K562 (cell line): ENCODE data around the gene TPPP. TPM values are rescaled to one million over a fixed set of nuclear protein-coding genes. Genes with fewer than 3 reads are reported as not detected.

Source experiments
- ATF7 ChIP-seq: fragments of 450-650 bp; IDR thresholded peaks from 2 replicates; pipeline ENCODE4 v1.7.1; 2014; ENCODE audit warnings: mild to moderate bottlenecking, moderate library complexity
- CREB1 ChIP-seq, 2 experiments: sonication (generic) in 1 of 2; formaldehyde crosslinking in 1 of 2; IDR thresholded peaks; 2 replicates each; pipeline versions ENCODE4 v1.6.1 to v1.8.0; 2012 to 2022; ENCODE audit warnings: inconsistent platforms in 1 of 2, mild to moderate bottlenecking in 1 of 2, missing genetic modification reagents in 1 of 2, moderate library complexity in 1 of 2
- CUX1 ChIP-seq: fragments of 200-800 bp; sonication (Bioruptor generic); IDR thresholded peaks from 2 replicates; pipeline ENCODE4 v1.6.1; 2016; ENCODE audit warnings: missing genetic modification characterization, missing compliant biosample characterization
- GMEB1 ChIP-seq: fragments of 250-450 bp; sonication (Bioruptor Pico); IDR thresholded peaks from 2 replicates; pipeline ENCODE4 v1.4.0; 2020; ENCODE audit warnings: mild to moderate bottlenecking
- KAT2B ChIP-seq: IDR thresholded peaks from one replicate; pipeline ENCODE4 v1.6.1; 2012; ENCODE audit warnings: low read depth, mild to moderate bottlenecking, control low read depth, inconsistent platforms, low read length, moderate library complexity
- MTA2 ChIP-seq: fragments of 450-650 bp; IDR thresholded peaks from 2 replicates; pipeline ENCODE4 v1.6.1; 2016; ENCODE audit warnings: low read depth
- PCBP2 ChIP-seq: fragments of 200-400 bp; formaldehyde crosslinking; IDR thresholded peaks from 2 replicates; pipeline ENCODE4 v1.6.1; 2018; ENCODE audit warnings: low read length, low read depth, mild to moderate bottlenecking, moderate library complexity; ENCODE audit not compliant: poor library complexity, severe bottlenecking
- RBM39 ChIP-seq: fragments of 200-400 bp; formaldehyde crosslinking; optimal IDR thresholded peaks from 2 replicates; pipeline ENCODE3; 2018; ENCODE audit warnings: low read depth, low read length
- TFAP4 ChIP-seq: sonication (generic); formaldehyde crosslinking; IDR thresholded peaks from 2 replicates; pipeline ENCODE4 v1.8.0; 2022; ENCODE audit warnings: missing genetic modification reagents, mild to moderate bottlenecking, moderate library complexity, borderline replicate concordance
- polyA plus RNA-seq, 8 experiments: library from polyadenylated mRNA; depleted of rRNA in 4 of 8; stranded (reverse) in 5 of 8; unstranded in 3 of 8; fragments of >200 nt; fragmentation: Nextera tagmentation in 2 of 8; fragmentation: Illumina TruSeq in 1 of 8; extraction: Ambion mirVana in 2 of 8; extraction: Trizol in 1 of 8; gene quantifications; 2 replicates each; pipeline versions ENCODE4 v1.2.1 to v1.2.3, GENCODE V29; 2011 to 2014; ENCODE audit warnings: inconsistent platforms in 1 of 8, missing spikeins in 1 of 8
- total RNA-seq, 7 experiments: library from RNA; depleted of rRNA in 6 of 7; stranded (reverse); fragments of >200 nt in 6 of 7; fragmentation: Illumina TruSeq in 2 of 7; extraction: Trizol in 2 of 7; gene quantifications; 2 replicates each; pipeline versions ENCODE4 v1.2.1 to v1.2.3, GENCODE V29; 2011 to 2021; ENCODE audit warnings: low replicate concordance in 1 of 7

Gene TPPP
- total and polyA plus RNA-seq, 9 of the 15 experiments (the other 6 are each of a cell fraction or from before 2014, with no cell fraction given): 0.01 to 0.07 (median 0.03) TPM; not detected in 6

- TF ChIP-seq CUX1 (CRISPR knock-in tag) (no peak), GMEB1 (no peak), MTA2 (no peak), RBM39 (no peak), CREB1 (IDR thresholded peaks at IDR 0.05) (no peak), CREB1 (CRISPR knock-in tag; IDR thresholded peaks at IDR 0.05) (no peak), KAT2B (no peak), PCBP2 (no peak), ATF7 (no peak), TFAP4 (no peak)
- TF ChIP-seq, all 486 proteins: peak for 0
Measured at GRCh38 chr5:652023-652515, 41.1 kb downstream of the TPPP start (continued).
